Type B pancreatic cell (in vitro differentiated cells): Measurements from ENCODE around the gene HAUS6. TPM values are rescaled to one million over a fixed set of nuclear protein-coding genes. Genes with fewer than 3 reads are reported as not detected.

Source experiments
- DNase-seq: peaks from one replicate; pipeline ENCODE4 v3.0.0; 2021; ENCODE audit warnings: mixed read lengths; ENCODE audit not compliant: unreplicated experiment; ENCODE audit errors: extremely low spot score
- H3K27ac Mint-ChIP-seq: 2 replicates; pipeline ENCODE4 v1.8.0; 2021; ENCODE audit warnings: mild to moderate bottlenecking, mixed read lengths
- H3K27me3 Mint-ChIP-seq: 2 replicates; pipeline ENCODE4 v1.8.0; 2021; ENCODE audit warnings: mixed read lengths
- H3K36me3 Mint-ChIP-seq: 2 replicates; pipeline ENCODE4 v1.8.0; 2021; ENCODE audit warnings: mixed read lengths
- H3K4me1 Mint-ChIP-seq: one replicate; pipeline ENCODE4 v1.8.0; 2021; ENCODE audit warnings: mixed read lengths; ENCODE audit not compliant: unreplicated experiment
- H3K4me3 Mint-ChIP-seq: 2 replicates; pipeline ENCODE4 v1.8.0; 2021; ENCODE audit warnings: mild to moderate bottlenecking, mixed read lengths
- H3K9me3 Mint-ChIP-seq: 2 replicates; pipeline ENCODE4 v1.8.0; 2021; ENCODE audit warnings: mixed read lengths
- total RNA-seq: library from RNA; stranded (reverse); gene quantifications from 2 replicates; pipeline ENCODE4 v1.2.1, GENCODE V29; 2021; ENCODE audit warnings: low replicate concordance
- TF ChIP-seq, protein P1 (sequence below): fragments of 200-600 bp; sonication (generic); conservative IDR thresholded peaks from 2 replicates; pipeline ENCODE4 v1.5.0; 2021; ENCODE audit warnings: antibody characterized with exemption, mild to moderate bottlenecking

HAUS6 gene
- total RNA-seq, 1 donor from 2014 or later: 20.7 TPM

DNA sequence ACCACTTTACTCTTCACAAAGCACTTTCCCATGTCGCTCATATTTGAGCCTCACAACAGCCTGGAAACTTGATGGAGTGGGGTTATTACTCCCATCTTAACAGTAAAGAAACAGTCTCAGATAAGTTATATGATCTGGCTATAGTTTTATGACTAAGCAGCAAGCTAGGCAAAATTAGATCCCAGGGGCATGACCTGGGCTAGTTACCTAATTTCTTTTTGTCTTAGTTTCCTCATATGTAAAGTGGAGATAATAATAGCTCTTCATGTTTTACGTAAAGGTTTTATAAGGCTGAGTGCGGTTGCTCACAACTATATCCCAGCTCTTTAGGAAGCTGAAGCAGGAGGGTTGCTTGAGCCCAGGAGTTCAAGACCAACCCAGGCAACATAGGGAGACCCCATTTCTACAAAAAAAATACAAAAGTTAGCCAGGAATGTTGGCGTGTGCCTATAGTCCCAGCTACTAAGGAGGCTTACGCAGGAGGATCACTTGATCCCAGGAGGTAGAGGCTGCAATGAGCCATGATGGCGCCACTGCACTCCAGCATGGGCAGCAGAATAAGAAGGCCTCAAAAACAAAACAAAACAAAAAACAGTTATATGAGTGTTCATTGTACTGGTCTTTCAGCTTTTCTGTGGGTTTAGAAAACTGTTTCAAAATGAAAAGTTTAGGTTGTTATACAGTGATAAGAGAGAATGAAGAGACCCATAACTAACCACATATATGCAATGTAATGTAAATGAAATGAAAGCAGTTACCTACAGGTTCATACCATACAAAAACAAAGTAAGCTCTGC lies 31.0 kb upstream of the HAUS6 start:
- H3K9me3 Mint-ChIP-seq: no peaks in the 10 kb centered on the region
- TF ChIP-seq, protein P1, sequence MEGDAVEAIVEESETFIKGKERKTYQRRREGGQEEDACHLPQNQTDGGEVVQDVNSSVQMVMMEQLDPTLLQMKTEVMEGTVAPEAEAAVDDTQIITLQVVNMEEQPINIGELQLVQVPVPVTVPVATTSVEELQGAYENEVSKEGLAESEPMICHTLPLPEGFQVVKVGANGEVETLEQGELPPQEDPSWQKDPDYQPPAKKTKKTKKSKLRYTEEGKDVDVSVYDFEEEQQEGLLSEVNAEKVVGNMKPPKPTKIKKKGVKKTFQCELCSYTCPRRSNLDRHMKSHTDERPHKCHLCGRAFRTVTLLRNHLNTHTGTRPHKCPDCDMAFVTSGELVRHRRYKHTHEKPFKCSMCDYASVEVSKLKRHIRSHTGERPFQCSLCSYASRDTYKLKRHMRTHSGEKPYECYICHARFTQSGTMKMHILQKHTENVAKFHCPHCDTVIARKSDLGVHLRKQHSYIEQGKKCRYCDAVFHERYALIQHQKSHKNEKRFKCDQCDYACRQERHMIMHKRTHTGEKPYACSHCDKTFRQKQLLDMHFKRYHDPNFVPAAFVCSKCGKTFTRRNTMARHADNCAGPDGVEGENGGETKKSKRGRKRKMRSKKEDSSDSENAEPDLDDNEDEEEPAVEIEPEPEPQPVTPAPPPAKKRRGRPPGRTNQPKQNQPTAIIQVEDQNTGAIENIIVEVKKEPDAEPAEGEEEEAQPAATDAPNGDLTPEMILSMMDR: no peak
- H3K36me3 Mint-ChIP-seq: no peaks in the 10 kb centered on the region
- no peak overlapping the region for H3K4me3 Mint-ChIP-seq
- no peak for DNase-seq
- peaks cover 27% of the 10 kb centered on the region for H3K4me1 Mint-ChIP-seq
- no peaks in the 10 kb centered on the region for H3K27me3 Mint-ChIP-seq
- no peak overlapping the region for H3K27ac Mint-ChIP-seq

DNA sequence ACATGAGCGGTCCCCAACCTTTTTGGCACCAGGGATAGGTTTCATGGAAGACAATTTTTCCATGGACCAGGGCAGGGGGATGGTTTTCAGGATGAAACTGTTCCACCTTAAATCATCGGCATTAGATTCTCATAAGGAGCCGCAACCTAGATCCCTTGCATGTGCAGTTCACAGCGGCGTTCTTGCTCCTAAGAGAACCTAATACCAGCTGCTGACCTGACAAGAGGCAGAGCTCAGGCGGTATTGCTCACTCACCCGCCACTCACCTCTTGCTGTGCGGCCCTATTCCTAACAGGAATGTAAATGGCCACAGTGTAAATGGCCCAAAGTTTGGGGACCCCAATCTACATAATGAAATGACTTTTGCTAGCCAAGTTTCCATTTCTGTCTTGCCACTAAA lies 27.7 kb upstream of the HAUS6 start:
- H3K27ac Mint-ChIP-seq: peak overlapping the region; percentile 84
- H3K4me3 Mint-ChIP-seq: peak overlapping the region; percentile 93
- TF ChIP-seq, protein P1: no peak
- no peaks in the 10 kb centered on the region for H3K36me3 Mint-ChIP-seq
- H3K4me1 Mint-ChIP-seq: peaks cover 27% of the 10 kb centered on the region
- H3K9me3 Mint-ChIP-seq: no peaks in the 10 kb centered on the region
- no peak for DNase-seq
- H3K27me3 Mint-ChIP-seq: no peaks in the 10 kb centered on the region

DNA sequence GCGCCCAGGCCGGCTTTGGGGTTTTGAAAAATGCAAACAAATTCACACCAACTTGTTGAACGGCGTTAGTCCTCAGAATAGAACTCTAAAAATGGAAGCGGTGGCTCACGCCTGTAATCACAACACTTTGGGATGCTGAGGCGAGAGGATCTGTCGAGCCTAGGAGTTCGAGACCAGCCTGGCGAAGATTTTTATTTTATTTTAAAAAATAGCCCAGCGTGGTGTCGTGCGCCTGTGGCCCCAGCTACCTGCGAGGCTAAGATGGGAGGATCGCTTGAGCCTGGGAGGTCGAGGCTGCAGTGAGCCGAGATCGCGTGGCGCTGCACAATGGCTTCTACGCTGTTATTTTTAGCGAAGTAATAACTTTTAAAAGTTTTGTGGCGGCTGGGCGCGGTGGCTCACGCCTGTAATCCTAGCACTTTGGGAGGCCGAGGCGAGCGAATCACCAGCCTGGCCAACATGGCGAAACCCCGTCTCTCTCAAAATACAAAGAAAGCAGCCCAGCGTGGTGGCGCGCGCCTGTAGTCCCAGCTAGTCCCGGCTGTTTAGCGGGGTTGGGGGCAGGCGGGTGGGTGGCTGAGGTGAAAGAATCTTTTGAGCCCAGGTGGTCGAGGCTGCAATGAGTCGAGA lies 25.3 kb upstream of the HAUS6 start:
- DNase-seq: no peak
- Mint-ChIP-seq H3K9me3 (no peaks in the 10 kb centered on the region), H3K27ac (peak overlapping the region; percentile 84), H3K4me3 (peak overlapping the region; percentile 93), H3K36me3 (peaks cover 13% of the 10 kb centered on the region), H3K4me1 (peaks cover 33% of the 10 kb centered on the region), H3K27me3 (no peaks in the 10 kb centered on the region)
- TF ChIP-seq, protein P1: no peak

DNA sequence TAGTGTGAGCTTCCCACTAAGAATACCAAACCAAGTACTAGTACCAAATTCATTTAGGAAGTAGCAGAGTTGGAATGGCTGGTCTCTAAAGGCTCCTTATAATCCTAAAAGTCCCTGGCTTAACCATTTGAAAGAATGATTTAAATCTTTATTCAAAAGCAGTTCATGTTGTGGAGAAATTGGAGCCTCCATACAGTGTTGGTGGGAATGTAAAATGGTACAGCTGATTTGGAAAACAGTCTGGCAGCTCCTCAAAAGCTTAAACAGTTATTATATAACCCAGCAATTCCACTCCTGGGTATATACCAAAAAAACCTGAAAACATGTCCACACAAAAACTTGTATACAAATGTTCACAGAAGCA lies 21.7 kb upstream of the HAUS6 start:
- H3K4me3 Mint-ChIP-seq: peak overlapping the region; percentile 93
- peaks cover 16% of the 10 kb centered on the region for H3K4me1 Mint-ChIP-seq
- no peak for DNase-seq
- H3K9me3 Mint-ChIP-seq: no peaks in the 10 kb centered on the region
- peak overlapping the region; percentile 70 for H3K27ac Mint-ChIP-seq
- H3K36me3 Mint-ChIP-seq: peaks cover 35% of the 10 kb centered on the region
- TF ChIP-seq, protein P1: no peak
- H3K27me3 Mint-ChIP-seq: no peaks in the 10 kb centered on the region

DNA sequence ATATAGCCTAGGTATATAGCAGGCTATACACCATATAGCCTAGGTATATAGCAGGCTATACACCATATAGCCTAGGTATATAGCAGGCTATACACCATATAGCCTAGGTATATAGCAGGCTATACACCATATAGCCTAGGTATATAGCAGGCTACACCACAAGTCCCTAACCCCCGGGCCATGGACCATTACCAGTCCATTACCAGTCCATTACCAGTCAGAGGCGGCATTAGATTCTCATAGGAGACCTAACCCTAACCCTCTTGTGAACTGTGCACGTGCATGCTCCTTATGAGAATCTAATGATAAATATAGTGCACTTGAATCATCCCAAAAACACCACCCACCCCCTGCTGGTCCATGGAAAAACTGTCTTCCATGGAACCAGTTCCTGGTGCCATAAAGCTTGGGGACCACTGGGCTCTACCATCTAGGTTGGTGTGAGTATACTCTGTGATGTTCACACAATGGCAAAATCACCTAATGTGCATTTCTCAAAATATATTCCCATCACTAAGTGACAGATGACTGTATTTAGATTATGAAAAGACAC lies 19.9 kb upstream of the HAUS6 start:
- H3K36me3 Mint-ChIP-seq: peaks cover 48% of the 10 kb centered on the region
- H3K27me3 Mint-ChIP-seq: no peaks in the 10 kb centered on the region
- TF ChIP-seq, protein P1: peak; percentile 29
- no peak overlapping the region for H3K4me3 Mint-ChIP-seq
- no peak overlapping the region for H3K27ac Mint-ChIP-seq
- no peaks in the 10 kb centered on the region for H3K9me3 Mint-ChIP-seq
- H3K4me1 Mint-ChIP-seq: peaks cover 10% of the 10 kb centered on the region
- no peak for DNase-seq
